Smooth muscle cell of the brain vasculature (primary cell): ENCODE data around the gene DISC1.
"Not testable (repeated sequence)": the region's sequence is repeated elsewhere in the genome, so short reads cannot be mapped to it uniquely, and the experiment has no call there.

Experiments used
- DNase-seq: peaks from one replicate; pipeline ENCODE4 v3.0.0-alpha.2; 2012; ENCODE audit warnings: low read depth, low spot score

The DISC1 gene

DNA sequence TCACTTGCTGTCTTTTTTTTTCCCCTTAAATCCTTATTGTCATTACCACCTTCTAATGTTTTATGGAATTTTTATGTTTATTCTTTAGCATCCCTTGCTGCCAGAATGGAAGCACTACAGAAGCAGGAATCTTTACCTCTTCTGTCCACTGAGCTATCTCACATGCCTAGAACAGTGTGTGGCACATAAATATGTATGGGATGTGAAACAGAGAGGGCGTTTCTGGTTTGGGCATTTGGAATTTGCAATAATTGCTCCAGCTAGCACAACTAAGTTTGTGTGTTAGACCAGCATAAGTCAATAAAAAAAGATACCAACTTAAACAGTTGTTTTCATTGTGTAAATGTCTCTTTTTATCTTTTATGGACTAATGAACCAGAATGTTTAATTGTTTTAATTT, 330.8 kb downstream of the DISC1 start:
- no peak for DNase-seq

GRCh38 chr1:231958448-231958847, 331.9 kb downstream of the DISC1 start:
- no peak for DNase-seq

GRCh38 chr1:231959225-231959884, 332.8 kb downstream of the DISC1 start:
- DNase-seq, result no peak

DNA sequence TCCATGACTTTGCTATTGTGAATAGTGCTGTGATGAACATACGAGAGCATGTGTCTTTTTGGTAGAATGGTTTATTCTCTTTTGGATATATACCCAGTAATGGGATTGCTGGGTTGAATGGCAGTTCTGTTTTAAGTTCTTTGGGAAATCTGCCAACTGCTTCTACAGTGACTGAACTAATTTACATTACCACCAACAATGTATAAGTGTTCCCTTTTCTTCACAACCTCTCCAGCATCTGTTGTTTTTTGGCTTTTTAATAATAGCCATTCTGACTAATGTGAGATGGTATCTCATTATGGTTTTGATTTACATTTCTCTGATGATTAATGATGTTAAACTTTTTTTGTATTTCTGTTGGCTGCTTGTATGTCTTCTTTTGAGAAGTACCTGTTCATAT, 335.2 kb downstream of the DISC1 start:
- DNase-seq, result not testable (repeated sequence)

GRCh38 chr1:231962636-231963035, 336.0 kb downstream of the DISC1 start:
- DNase-seq, result no peak

DNA sequence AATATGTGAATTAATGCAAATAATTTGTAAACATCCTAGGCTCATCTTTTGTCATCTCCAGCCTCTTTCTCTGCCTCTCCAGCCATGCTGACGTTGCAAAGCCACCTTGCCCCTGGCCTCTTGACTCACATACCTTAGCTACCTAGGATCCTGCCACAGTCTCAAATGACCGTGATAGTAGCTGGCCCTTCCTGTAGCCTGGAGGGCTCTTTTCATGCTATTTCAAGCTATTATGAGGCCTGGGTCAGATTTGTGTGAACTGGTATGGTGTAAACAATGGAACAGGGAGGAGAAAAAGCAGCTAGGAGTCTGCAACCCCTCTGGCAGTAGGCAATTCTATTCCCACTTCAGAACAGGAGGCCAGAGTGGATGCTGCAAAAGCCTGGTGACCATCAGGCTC, 337.7 kb downstream of the DISC1 start:
- DNase-seq, result no peak

GRCh38 chr1:231964961-231965360, 338.4 kb downstream of the DISC1 start:
- DNase-seq, result no peak

DNA sequence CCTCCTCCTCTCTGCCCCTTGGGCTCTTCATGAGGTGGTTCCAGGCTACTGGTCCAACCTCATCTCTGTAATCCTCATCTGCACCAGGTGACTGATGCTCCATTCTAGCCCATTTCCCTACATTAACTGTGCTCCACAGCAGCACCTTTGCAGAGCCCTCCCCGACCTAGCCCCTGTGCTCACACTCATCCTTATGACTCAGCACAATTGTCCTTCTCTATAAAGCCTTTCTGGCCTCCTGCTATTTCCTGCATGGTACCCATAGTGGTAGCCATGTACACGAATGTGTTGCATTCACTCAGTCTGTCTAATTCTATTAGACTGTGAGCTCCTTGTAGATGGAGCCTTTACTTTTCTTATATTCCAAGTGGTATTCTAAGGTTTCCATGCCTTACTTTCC, 339.0 kb downstream of the DISC1 start:
- no peak for DNase-seq

DNA sequence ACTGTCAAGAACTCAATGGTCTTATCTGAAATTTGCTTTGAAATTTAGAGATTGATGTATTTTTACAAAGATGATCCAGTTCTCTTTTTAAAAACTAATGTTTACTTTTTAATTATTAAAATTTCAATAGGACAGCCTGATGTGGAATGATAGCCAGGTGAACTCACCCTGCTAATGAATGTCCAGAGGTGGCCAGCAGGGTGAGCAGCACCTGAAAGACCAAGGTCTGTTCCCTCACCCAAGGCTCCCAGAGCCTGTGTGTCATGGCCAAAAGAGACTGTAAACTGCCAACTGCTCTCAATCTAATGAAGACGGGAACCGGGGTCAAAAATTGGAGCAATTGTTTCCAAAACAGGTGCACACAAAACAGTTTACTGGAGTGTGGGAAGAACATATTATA, 340.4 kb downstream of the DISC1 start:
- no peak for DNase-seq

- no peak for DNase-seq
Measured at GRCh38 chr1:231969076-231969475, 342.5 kb downstream of the DISC1 start.

DNA sequence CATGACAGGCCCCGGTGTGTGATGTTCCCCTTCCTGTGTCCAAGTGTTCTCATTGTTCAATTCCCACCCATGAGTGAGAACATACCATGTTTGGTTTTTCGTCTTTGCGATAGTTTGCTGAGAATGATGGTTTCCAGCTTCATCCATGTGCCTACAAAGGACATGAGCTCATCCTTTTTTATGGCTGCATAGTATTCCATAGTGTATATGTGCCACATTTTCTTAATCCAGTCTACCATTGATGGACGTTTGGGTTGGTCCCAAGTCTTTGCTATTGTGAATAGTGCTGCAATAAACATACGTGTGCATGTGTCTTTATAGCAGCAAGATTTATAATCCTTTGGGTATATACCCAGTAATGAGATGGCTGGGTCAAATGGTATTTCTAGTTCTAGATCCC, 343.2 kb downstream of the DISC1 start:
- not testable (repeated sequence) for DNase-seq

- DNase-seq, result no peak
Measured at GRCh38 chr1:231970684-231971083, 344.1 kb downstream of the DISC1 start.

DNA sequence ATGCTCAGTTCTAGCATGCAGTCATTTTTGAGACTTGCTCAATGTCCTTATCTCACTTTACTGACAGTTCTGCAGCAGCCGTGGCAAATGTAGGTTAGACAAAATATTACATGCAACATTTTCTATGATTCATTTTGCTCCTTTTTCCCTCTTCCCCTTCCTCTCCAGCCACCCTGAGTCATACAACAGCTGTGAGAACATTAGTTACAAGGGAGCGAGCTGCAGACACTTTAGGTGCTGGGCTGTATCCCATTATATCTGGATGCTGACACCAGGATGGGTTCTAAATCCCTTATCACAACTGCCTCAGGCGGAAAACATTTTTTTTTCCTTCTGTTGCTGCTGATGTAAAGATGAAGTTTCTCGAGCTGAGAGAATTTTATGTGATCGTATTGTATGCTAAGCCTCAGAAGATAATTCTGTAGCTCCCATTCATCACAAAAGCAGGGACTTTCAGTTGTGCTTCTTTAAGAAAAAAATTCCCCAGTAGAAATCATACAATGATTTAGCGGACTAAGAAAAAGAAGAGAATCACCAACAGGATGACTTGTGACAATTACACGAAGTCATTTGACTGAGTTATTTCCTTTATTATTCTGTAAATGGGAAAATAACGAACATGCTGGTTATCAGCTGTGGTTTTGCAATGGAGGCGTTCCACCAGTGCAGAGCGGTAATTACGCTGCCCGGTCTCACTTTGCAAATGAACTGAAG, 345.0 kb downstream of the DISC1 start:
- no peak for DNase-seq

- DNase-seq, result no peak
Measured at GRCh38 chr1:231972111-231972445, 345.5 kb downstream of the DISC1 start.

DNA sequence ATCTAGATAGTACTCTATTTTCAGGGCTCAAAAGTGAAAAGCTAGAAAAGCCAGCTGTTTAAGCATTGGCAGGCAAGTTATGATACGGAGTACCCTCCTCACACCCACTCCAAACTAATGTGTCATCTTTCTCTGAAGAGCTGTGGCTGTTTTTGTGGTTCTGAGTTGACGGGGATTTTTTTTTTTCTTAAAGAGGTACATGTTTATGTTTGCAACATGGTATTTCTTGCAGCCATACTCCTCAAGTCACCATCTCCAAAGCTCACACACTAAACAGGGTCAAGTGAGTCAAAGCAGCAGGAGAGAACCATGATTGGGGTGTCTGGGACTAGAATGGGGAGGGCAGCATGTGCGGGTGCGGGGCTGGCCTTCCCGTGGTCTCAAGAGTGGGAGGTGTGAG, 347.2 kb downstream of the DISC1 start:
- DNase-seq, result no peak

DNA sequence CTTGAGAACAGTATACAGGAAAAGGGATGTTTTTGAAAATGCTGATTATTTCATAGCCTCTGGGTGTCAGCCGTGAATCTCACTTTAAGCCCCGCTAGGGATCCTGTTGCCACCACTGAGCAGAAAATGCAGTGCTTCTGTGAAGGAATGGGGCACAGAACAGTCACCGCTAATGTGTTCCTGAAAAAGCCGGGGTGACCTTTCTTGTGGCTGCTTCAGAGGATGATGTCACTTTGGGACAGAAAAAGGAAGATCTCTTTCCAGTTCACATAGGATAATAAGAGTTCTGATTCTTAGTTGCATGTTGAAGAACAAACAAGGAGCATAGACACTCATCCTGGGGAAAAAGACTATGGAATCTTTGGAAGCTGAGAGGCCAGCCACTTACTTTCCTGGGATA, 349.6 kb downstream of the DISC1 start:
- DNase-seq, result no peak

- DNase-seq, result no peak
Measured at GRCh38 chr1:231981675-231982074, 355.1 kb downstream of the DISC1 start.

GRCh38 chr1:231982871-231983587, 356.4 kb downstream of the DISC1 start:
- DNase-seq, result no peak

GRCh38 chr1:231983588-231984193, 357.1 kb downstream of the DISC1 start:
- DNase-seq, result no peak

GRCh38 chr1:231985296-231986023, 358.9 kb downstream of the DISC1 start:
- no peak for DNase-seq

DNA sequence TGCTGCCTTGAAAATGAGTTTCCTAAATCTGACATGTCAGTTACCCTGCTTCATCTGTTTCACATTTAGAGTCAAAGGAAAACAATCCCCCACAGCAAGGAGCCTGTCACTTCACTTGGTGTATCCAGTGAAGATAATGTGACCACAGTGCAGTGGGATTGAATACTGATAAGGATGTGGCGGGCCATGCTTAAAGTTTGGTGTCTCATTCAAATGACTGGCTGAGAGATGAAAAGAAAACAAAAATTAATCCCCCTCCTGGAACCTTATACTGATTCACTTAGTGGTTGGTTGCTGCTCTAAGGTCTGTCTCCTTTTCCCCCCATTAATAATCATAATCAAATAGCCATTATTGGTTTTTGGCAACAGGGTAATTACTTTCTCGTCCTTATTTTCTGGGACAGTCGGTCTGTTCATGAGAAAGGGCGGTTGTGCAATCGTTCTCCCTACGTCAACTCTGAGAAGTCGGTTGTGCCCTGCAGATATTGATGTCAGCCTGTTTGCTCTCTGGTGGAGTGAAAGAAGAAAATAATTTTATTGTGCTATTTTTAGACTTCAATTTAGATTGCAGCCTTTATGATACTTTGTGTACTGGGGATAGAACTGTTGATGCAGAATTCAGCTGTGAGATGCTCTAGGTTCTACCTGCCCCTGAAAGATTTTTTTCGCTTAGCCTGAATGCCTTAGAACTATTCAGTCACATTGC, 360.2 kb downstream of the DISC1 start:
- no peak for DNase-seq
